ENCODE measurements around the gene TRPV5.

Gene TRPV5

DNA sequence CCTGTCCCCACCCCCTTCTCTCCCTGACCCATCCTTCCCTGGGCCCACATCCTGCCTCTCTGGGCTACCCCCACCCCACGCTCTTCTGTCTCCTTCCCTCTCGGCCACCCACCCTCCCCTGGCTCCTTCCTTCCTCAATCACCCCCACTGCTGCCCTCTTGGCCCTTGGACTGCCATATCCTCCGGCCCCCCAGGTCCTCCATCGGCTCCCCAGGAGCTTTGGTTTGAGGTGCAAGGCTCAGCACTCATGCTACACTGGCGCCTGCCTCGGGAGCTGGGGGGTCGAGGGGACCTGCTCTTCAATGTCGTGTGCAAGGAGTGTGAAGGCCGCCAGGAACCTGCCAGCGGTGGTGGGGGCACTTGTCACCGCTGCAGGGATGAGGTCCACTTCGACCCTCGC, 67.8 kb downstream of the TRPV5 start:
- TF ChIP-seq, protein P1, sequence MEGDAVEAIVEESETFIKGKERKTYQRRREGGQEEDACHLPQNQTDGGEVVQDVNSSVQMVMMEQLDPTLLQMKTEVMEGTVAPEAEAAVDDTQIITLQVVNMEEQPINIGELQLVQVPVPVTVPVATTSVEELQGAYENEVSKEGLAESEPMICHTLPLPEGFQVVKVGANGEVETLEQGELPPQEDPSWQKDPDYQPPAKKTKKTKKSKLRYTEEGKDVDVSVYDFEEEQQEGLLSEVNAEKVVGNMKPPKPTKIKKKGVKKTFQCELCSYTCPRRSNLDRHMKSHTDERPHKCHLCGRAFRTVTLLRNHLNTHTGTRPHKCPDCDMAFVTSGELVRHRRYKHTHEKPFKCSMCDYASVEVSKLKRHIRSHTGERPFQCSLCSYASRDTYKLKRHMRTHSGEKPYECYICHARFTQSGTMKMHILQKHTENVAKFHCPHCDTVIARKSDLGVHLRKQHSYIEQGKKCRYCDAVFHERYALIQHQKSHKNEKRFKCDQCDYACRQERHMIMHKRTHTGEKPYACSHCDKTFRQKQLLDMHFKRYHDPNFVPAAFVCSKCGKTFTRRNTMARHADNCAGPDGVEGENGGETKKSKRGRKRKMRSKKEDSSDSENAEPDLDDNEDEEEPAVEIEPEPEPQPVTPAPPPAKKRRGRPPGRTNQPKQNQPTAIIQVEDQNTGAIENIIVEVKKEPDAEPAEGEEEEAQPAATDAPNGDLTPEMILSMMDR (IDR thresholded peaks at IDR 0.05; ENCODE audit: borderline replicate concordance, insufficient read depth, low read depth, low read length) = no peak
- no peak overlapping the region for H3K4me3 ChIP-seq (ENCODE audit: low read depth, low read length)

DNA sequence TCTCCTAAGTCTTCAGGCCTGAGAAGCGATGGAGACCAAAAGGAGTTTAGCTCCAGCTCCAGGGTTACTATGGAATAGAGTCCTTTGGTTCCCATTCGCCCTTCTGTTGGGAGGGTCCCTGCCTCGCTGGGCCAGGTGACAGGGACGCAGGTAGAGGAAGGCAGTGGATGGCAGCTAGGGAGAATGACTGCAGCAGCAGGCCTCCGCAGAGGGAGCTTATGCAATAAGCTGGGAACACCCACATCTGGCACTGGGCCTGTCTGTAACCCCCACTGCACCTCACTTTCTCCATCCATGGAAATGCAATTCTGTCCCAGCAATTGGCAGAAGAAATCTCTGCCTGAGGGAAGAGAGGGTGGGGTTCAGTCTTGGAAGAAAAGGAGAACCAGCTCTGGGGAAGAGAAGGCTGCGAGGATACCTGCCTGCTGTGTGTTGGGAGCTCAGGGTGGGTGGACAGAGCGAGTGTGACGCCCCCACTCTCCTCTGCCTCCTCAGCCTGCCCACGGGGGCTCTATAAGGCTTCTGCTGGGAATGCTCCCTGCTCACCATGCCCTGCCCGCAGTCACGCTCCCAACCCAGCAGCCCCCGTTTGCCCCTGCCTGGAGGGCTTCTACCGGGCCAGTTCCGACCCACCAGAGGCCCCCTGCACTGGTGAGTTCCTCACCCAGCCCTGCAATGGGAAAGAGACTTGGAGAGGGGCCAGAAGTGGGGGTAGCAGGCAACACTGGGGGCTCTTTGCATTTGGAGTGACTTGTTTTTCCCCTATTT, 68.4 kb downstream of the TRPV5 start:
- H3K4me3 ChIP-seq (ENCODE audit: low read depth, low read length) = no peak overlapping the region
- TF ChIP-seq, protein P1 (IDR thresholded peaks at IDR 0.05; ENCODE audit: borderline replicate concordance, insufficient read depth, low read depth, low read length) = no peak

DNA sequence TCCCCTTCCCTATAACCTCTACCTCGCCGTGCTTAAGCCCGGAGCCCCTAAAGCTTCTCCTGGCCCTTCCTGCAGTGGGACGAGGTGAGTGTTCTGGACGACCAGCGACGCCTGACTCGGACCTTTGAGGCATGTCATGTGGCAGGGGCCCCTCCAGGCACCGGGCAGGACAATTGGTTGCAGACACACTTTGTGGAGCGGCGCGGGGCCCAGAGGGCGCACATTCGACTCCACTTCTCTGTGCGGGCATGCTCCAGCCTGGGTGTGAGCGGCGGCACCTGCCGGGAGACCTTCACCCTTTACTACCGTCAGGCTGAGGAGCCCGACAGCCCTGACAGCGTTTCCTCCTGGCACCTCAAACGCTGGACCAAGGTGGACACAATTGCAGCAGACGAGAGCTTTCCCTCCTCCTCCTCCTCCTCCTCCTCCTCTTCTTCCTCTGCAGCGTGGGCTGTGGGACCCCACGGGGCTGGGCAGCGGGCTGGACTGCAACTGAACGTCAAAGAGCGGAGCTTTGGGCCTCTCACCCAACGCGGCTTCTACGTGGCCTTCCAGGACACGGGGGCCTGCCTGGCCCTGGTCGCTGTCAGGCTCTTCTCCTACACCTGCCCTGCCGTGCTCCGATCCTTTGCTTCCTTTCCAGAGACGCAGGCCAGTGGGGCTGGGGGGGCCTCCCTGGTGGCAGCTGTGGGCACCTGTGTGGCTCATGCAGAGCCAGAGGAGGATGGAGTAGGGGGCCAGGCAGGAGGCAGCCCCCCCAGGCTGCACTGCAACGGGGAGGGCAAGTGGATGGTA, 69.5 kb downstream of the TRPV5 start:
- TF ChIP-seq, protein P1 (IDR thresholded peaks at IDR 0.05; ENCODE audit: borderline replicate concordance, insufficient read depth, low read depth, low read length) = no peak
- no peak overlapping the region for H3K4me3 ChIP-seq (ENCODE audit: low read depth, low read length)

GRCh38 chr7:142862786-142863400, 70.7 kb downstream of the TRPV5 start:
- no peak overlapping the region for H3K4me3 ChIP-seq (ENCODE audit: low read depth, low read length)
- TF ChIP-seq, protein P1 (IDR thresholded peaks at IDR 0.05; ENCODE audit: borderline replicate concordance, insufficient read depth, low read depth, low read length) = no peak

GRCh38 chr7:142862351-142862750, 71.2 kb downstream of the TRPV5 start:
- TF ChIP-seq, protein P1 (IDR thresholded peaks at IDR 0.05; ENCODE audit: borderline replicate concordance, insufficient read depth, low read depth, low read length) = no peak
- H3K4me3 ChIP-seq (ENCODE audit: low read depth, low read length) = no peak overlapping the region

DNA sequence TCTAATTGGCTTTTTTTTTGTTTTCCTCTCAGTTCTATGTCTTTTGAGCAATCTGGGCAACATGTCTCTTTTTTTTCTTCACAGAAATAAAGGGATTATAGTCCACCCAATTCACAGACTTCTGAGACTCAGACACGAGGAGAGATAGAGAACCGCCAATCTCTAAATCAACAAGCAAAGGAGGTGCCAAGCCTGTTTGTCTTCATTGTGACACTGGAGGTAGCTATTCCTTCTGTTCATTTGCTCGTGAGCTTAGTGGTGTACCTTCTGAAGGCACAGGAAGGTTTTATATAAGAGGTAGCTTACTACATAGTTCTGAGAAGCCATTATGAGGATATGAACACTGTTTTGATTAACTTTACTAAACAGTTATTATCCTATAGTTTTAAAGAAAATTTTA, 72.6 kb downstream of the TRPV5 start:
- TF ChIP-seq, protein P1 (IDR thresholded peaks at IDR 0.05; ENCODE audit: borderline replicate concordance, insufficient read depth, low read depth, low read length) = no peak
- H3K4me3 ChIP-seq (ENCODE audit: low read depth, low read length) = no peak overlapping the region

Data from GM12875 (cell line).